HG02981 (cell line): ENCODE results near the gene ITGA11.
A peak's percentile ranks its signal among the peaks of the same experiment; 100 is the strongest.

ENCODE experiments used
- ATAC-seq: cut with Tn5 transposase; IDR thresholded peaks from one replicate; pipeline ENCODE4 v1.9.1; 2021; ENCODE audit warnings: mild to moderate bottlenecking, moderate library complexity; ENCODE audit not compliant: unreplicated experiment

Gene ITGA11

GRCh38 chr15:68300115-68300940, 131.6 kb downstream of the ITGA11 start:
- ATAC-seq: no peak

DNA sequence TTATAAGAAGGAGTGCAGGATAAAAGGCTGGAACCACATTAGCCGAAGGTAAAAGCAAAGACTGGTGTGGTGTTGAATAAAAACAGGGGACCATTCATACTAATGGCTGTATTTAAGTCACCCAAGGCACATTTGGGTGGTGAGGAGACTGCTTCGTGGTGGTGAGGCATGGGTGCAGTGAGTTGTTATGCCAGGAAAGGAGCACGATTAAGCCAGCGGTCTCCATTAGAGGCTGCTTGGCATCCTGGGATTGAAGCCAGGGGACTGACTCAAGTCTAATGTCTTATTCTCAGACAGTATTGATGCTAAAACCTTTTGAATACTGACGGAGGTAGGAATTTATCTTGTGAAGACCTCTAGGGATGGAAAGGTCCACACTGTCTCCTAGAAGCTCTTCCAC, 132.5 kb downstream of the ITGA11 start:
- ATAC-seq: no peak

DNA sequence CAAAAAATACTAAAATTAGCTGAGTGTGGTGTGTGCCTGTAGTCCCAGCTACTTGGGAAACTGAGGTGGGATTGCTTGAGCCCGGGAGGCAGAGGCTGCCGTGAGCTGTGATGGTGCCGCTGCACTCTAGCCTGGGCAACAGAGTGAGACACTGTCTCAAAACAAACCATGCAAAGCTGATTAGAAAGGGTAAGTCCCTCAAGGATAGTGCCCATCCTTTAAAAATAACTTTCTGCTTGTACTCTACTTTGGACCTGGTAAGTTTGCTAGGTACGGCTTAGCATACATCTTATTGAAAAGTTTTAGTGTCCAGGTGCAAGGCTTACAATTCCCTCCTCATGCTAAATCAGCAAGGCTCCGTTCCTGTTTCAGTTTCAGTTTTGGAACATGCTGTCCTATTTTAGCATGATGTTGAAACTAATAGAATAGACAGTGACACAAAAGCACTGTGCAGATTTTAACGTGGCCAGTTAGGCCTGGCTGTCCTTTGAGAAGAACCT, 133.0 kb downstream of the ITGA11 start:
- ATAC-seq: peak; percentile 77

GRCh38 chr15:68298336-68298735, 133.6 kb downstream of the ITGA11 start:
- no peak for ATAC-seq

DNA sequence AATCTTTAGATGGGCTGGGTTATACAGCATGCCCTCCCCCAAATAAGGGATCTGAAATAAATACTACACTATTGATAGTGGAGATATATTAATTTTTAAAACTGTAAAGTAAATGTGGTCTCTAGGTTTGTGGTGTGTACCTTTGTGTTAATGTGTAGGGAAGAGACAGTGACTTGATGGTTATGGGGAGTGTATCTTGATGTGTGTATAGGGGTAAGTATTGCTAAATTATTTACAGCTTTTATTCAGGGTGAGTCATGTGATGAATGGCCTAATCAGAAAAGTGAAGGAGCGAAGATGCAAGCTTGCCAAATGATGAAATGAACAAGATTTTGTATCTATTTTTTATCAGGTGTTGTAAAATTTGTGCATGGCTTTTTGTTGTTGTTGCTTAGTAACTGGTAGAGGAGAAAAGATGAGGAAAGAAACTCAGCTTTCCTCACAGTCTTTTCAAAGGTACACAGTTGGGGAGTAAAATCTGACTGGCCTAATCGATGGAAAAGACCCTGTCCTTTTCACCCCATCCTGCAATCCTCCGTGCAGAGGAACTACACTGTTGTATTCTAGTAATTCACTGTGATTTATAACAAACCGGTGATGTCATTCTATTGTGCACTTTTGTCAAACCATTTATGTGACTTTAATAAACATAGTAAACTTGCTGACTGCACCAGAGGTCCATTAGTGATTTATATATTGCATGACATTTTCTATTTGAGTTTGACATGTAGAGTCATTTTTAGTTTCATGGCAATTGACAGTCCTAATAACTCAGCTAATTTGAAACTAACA, 136.8 kb downstream of the ITGA11 start:
- no peak for ATAC-seq

GRCh38 chr15:68292967-68293366, 139.0 kb downstream of the ITGA11 start:
- ATAC-seq: no peak

DNA sequence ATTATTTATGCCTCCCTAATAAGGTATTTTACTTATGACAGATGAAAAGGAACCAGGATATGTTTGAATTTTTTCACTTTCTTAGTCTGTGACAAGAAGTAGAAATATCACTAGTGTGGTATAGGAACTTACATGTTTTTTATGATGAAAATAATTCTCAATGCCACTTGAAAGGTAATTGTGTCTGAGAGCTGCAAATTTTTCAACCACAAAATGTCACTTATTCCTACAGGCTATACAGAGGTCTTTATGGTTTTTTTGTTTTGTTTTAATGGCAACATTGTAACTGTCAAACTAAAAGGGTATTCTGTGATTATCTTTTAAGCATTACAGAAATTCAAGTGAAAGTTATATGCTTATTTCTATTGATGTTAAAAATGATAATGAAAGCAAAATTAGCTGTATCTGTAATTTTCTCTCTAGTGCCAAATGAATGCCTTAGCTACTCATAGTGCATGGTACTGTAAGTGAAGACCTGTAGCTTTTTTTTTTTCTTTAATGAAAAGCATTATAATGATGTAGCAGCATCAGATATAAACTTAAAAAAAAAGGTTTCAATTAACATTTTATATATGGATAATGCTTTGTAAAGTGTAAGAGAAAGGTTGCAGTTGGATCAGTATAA, 139.7 kb downstream of the ITGA11 start:
- ATAC-seq: no peak

GRCh38 chr15:68290715-68291114, 141.2 kb downstream of the ITGA11 start:
- ATAC-seq: no peak

- ATAC-seq: no peak
Measured at GRCh38 chr15:68289621-68290352, 142.2 kb downstream of the ITGA11 start.

- ATAC-seq: no peak
Measured at GRCh38 chr15:68289057-68289456, 142.9 kb downstream of the ITGA11 start.

DNA sequence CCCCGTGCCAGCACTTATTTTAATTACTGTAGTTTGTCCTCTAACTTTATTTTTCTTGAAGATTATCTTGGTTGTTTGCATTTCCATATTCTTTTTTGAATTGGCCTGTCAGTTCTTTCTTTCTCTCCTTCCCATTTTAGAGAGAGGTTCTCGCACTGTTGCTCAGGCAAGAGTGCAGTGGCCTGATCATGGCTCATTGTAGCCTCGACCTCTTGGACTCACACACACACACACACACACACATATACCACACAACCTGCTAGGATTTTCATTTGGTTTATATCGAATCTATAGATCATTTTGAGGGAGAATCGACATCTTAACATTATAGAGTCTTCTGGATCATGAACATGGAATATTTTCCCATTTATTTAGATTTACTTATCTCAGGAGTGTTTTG, 145.7 kb downstream of the ITGA11 start:
- ATAC-seq: no peak

DNA sequence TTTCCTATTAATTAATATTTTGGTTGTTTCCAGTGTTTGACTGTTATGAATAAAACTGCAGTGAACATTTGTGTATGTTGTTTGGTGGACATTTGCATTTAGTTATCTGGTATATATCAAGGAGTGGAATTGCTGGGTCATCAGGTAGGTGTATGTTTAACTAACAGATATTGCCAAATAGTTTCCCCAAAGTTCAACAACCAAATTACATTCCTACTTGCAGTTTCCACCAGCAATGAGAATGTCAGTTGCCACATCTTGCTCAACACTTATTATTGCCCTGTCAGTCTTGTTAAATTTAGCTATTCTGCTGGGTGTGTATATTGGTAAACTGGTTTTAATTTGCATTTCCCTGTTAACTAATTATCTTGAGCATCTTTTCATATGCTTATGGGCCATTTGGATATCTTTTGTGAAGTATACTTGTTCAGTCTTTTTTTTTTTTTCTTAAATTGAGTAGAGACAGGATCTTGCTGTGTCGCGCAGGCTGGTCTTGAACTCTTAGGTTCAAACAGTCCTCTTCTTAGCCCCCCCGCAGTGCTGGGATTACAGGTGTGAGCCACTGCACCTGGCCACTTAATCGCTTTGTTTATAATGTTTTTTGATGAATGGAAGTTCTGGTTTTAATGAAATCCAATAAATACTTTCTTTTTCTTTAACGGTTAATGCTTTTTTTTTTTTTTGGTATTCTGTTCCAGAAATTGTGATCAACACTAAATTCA, 146.5 kb downstream of the ITGA11 start:
- ATAC-seq: no peak

- no peak for ATAC-seq
Measured at GRCh38 chr15:68284616-68285258, 147.2 kb downstream of the ITGA11 start.

DNA sequence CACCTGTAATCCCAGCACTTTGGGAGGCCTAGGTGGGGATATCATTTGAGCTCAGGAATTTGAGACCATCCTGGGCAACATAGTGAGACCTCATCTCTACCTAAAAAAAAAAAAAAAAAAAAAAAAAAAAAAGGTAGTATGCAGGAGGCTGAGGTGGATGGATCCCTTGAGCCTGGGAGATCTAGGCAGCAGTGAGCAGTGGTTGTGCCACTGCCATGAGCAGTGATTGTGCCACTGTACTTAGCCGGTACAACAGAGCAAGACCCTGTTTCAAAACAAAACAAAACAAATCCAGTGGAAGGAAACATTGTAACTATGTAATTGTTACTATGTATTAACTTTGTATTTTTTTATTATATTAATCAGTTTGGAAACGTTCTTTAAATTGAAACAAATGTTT, 148.6 kb downstream of the ITGA11 start:
- ATAC-seq: no peak

GRCh38 chr15:68281008-68281407, 151.0 kb downstream of the ITGA11 start:
- ATAC-seq: no peak

DNA sequence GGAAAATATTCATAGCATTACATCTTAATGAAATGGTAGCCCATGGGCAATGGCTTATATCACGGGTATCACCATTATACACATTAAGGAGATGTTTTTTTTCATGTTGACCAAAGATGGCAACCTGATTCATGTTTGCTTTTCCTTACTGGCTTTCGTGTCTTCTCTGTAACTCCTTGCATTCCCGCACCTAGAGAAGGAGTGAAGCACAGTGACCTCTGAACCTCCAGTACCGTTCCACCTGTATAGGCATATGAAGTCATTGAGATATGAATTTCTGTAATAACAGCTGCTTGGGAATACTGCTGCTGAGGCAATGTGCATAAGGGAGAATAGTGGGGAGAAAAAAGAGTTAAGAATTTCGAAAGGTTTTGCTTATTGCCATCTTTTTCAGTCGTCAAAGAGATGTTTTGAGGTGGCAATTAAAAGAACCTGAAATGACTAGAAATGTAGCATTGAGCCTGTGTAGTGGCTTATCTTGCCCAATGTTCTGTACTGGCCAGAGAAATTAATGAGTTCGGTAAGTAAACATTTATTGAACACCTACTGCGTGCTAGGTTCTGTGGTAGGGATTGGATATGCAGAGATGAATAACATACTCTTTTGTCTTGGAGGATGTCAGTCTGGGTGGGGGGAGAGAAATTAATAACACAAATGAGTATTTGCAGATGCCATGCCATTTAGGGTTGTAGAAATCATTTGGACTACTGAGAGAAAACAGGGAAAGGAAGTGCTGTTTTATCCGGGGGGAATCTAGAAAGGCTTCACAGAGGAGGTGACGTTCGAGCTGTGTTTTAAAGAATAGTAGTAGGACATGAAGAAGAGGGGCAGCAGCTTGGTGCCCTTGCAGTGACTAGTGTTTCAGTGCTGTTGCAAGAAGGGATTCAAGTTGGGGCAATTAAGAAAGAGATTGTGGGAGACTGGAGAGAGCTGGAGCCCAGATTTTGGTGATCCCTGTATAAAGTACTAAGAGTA, 151.9 kb downstream of the ITGA11 start:
- no peak for ATAC-seq

DNA sequence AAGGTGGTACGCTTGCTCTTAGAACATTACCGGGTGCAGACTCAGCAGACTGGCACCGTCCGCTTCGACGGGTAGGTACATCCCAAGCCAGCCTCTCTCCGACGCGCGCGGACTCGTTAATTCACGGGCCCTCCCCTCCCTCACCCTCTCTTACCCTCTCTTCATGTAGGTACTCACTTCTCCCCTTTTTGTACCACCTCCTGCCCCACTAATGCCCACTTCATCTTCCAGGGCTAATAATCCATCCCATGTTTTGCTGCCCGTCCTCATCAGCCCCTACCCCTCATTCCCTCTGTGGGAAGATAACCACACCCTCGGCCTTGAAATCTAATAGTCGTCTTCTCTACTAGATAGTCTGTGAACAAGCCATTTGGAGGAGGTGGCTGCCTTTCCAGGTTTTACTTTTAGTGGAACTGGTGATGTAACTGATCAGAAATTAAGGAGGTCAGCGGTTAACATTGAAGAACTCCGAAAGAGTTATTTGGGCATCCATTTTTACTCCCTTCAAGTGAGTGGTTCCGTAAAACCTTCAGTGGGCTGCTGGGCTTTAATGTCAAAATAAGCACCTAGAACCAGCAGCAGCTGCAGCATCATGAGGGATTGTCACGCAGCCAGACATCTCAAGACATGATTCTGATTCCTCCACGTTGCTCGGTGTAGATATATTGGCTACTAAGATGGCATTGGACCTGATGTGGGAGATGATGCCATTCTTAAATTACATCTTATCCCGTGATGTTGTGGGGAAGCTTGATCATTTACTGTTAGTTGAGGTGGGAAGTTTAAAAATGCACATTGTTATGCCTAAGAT, 153.2 kb downstream of the ITGA11 start:
- ATAC-seq: no peak

- no peak for ATAC-seq
Measured at GRCh38 chr15:68278345-68278594, 153.7 kb downstream of the ITGA11 start.
